Aorta (tissue), 5 donors: ENCODE measurements around the gene FAT3. TPM values are rescaled to one million over a fixed set of nuclear protein-coding genes. Genes with fewer than 3 reads are reported as not detected.

Source experiments
- ATAC-seq: fragments of 200-7000 bp; cut with Tn5 transposase; one replicate; pipeline ENCODE4 v1.9.1; 2022; ENCODE audit warnings: moderate library complexity; ENCODE audit not compliant: low FRiP score
- DNase-seq, 2 donors: peaks; one replicate each; pipeline ENCODE4 v3.0.0-alpha.2; 2020
- H3K27ac ChIP-seq, 2 donors: one replicate each; pipeline ENCODE4 v1.5.1; 2013; ENCODE audit warnings: low read length in 2 of 2, mild to moderate bottlenecking in 2 of 2, moderate library complexity in 2 of 2, control low read depth in 1 of 2, inconsistent platforms in 1 of 2, low read depth in 1 of 2
- H3K27me3 ChIP-seq, 2 donors: one replicate each; pipeline ENCODE4 v1.6.1; 2013; ENCODE audit warnings: control low read depth in 1 of 2, low read length in 1 of 2, mild to moderate bottlenecking in 1 of 2, moderate library complexity in 1 of 2; ENCODE audit not compliant: insufficient read depth in 2 of 2, control insufficient read depth in 1 of 2
- H3K36me3 ChIP-seq, 2 donors: one replicate each; pipeline ENCODE4 v1.6.1; 2013; ENCODE audit warnings: control low read depth in 1 of 2, low read length in 1 of 2, mild to moderate bottlenecking in 1 of 2; ENCODE audit not compliant: insufficient read depth in 2 of 2, control insufficient read depth in 1 of 2
- H3K4me1 ChIP-seq, 2 donors: one replicate each; pipeline ENCODE4 v1.6.1; 2013; ENCODE audit warnings: low read length in 2 of 2, control low read depth in 1 of 2, mild to moderate bottlenecking in 1 of 2, moderate library complexity in 1 of 2; ENCODE audit not compliant: insufficient read depth in 2 of 2, control insufficient read depth in 1 of 2
- H3K4me3 ChIP-seq, 2 donors: one replicate each; pipeline ENCODE4 v1.5.1; 2013; ENCODE audit warnings: low read length in 2 of 2, control low read depth in 1 of 2, mild to moderate bottlenecking in 1 of 2
- H3K9me3 ChIP-seq: one replicate; pipeline ENCODE4 v1.6.1; 2013; ENCODE audit warnings: mild to moderate bottlenecking, low read length; ENCODE audit not compliant: control insufficient read depth
- WGBS, 2 donors: extraction: QIAGEN DNeasy Blood & Tissue Kit; methylation state at CpG; one replicate each; pipeline ENCODE4 v1.1.7; 2013; 5-methylcytosine and 5-hydroxymethylcytosine counted together
- intact Hi-C, 2 donors: fragments of 100-400 bp; cut with DNase I; formaldehyde crosslinking; loops; one replicate each; pipeline versions ENCODE4 v1.14.2 to v1.15.0; 2022
- polyA plus RNA-seq, 2 donors: library from polyadenylated mRNA; stranded (reverse); fragments of 200-250 nt; gene quantifications; one replicate each; pipeline ENCODE4 v1.2.3, GENCODE V29; 2013
- total RNA-seq, 2 donors: library from RNA; stranded (reverse); fragmentation: NEBNext Ultra II Directional; extraction: Animal tissue kit (Norgen Biotek cat#: 25700); gene quantifications; one replicate each; pipeline ENCODE4 v1.2.1, GENCODE V29; 2021
- donor health status: healthy with polysubstance abuse.
- donor health status: Bipolar disorder and iron deficiency.
- donor health status: DM: no; HTN: no; CAD: no.
- donor health status: DM: no; HTN: no; CAD: no.
- donor health status: DM: yes; HTN: yes; CAD: no.

The FAT3 gene
- total and polyA plus RNA-seq, 4 donors: 4.0 to 37.5 (median 13.0) TPM

- intact Hi-C loops: no loop called here
- no peak for ATAC-seq
- no peak overlapping the region for H3K27ac ChIP-seq
- H3K4me3 ChIP-seq: no peak overlapping the region
- no peaks in the 10 kb centered on the region for H3K36me3 ChIP-seq
- DNase-seq: no peak
- no peaks in the 10 kb centered on the region for H3K27me3 ChIP-seq
- no peaks in the 10 kb centered on the region for H3K9me3 ChIP-seq
- peaks cover 0 to 3% of the 10 kb centered on the region in 2 donors for H3K4me1 ChIP-seq
Measured at GRCh38 chr11:92246630-92247029, 22.0 kb downstream of the FAT3 start.

- no peaks in the 10 kb centered on the region for H3K36me3 ChIP-seq
- H3K4me1 ChIP-seq: peaks cover 3 to 13% of the 10 kb centered on the region in 2 donors
- intact Hi-C loops: no loop called here
- WGBS, 2 donors: 83 to 86% methylated on average over 7 of the region's 7 CpGs
- H3K9me3 ChIP-seq: no peaks in the 10 kb centered on the region
- no peak overlapping the region for H3K27ac ChIP-seq
- H3K4me3 ChIP-seq: no peak overlapping the region
- DNase-seq (no peak), ATAC-seq (no peak)
- no peaks in the 10 kb centered on the region for H3K27me3 ChIP-seq
Measured at GRCh38 chr11:92249156-92249753, 24.6 kb downstream of the FAT3 start.

- peaks cover 3 to 11% of the 10 kb centered on the region in 2 donors for H3K4me1 ChIP-seq
- 28 to 36% methylated on average over 1 of the region's 1 CpG for WGBS, 2 donors
- no peak overlapping the region for H3K4me3 ChIP-seq
Measured at GRCh38 chr11:92251980-92252379, 27.4 kb downstream of the FAT3 start.

GRCh38 chr11:92253421-92253820 is 28.8 kb downstream of the FAT3 start:
- Histone ChIP-seq H3K4me1 (peaks cover 3 to 11% of the 10 kb centered on the region in 2 donors), H3K36me3 (no peaks in the 10 kb centered on the region), H3K27ac (peak overlapping the region in 1 of 2 donors; percentile 63), H3K27me3 (no peaks in the 10 kb centered on the region), H3K4me3 (no peak overlapping the region), H3K9me3 (no peaks in the 10 kb centered on the region)
- DNase-seq: no peak
- intact Hi-C loops: no loop called here
- ATAC-seq: no peak
- 82 to 94% methylated on average over 1 of the region's 1 CpG for WGBS, 2 donors

More at GRCh38 chr11:92251980-92252379, 27.4 kb downstream of the FAT3 start:
- no peaks in the 10 kb centered on the region for H3K9me3 ChIP-seq
- H3K27me3 ChIP-seq: no peaks in the 10 kb centered on the region
- intact Hi-C loops: no loop called here
- no peaks in the 10 kb centered on the region for H3K36me3 ChIP-seq
- DNase-seq (no peak), ATAC-seq (no peak)
- H3K27ac ChIP-seq: peak overlapping the region; percentile 15 to 35

GRCh38 chr11:92253945-92254344 is 29.3 kb downstream of the FAT3 start:
- ATAC-seq (no peak), DNase-seq (no peak)
- Histone ChIP-seq H3K4me3 (no peak overlapping the region), H3K4me1 (peaks cover 3 to 11% of the 10 kb centered on the region in 2 donors), H3K36me3 (no peaks in the 10 kb centered on the region), H3K9me3 (no peaks in the 10 kb centered on the region), H3K27ac (peak overlapping the region; percentile 3 to 63), H3K27me3 (no peaks in the 10 kb centered on the region)
- intact Hi-C loops: no loop called here
- WGBS, 2 donors: 35 to 41% methylated on average over 4 of the region's 4 CpGs

GRCh38 chr11:92257536-92257935 is 32.9 kb downstream of the FAT3 start:
- ATAC-seq (no peak), DNase-seq (no peak)
- Histone ChIP-seq H3K4me3 (no peak overlapping the region), H3K27ac (no peak overlapping the region), H3K36me3 (no peaks in the 10 kb centered on the region), H3K27me3 (no peaks in the 10 kb centered on the region), H3K9me3 (no peaks in the 10 kb centered on the region), H3K4me1 (peaks cover 5 to 11% of the 10 kb centered on the region in 2 donors)
- 95 to 97% methylated on average over 4 of the region's 4 CpGs for WGBS, 2 donors
- intact Hi-C loops: no loop called here

- intact Hi-C loops: no loop called here
- 64 to 67% methylated on average over 4 of the region's 4 CpGs for WGBS, 2 donors
- DNase-seq (no peak), ATAC-seq (no peak)
- H3K4me3 ChIP-seq: no peak overlapping the region
- H3K4me1 ChIP-seq: peaks cover 0 to 2% of the 10 kb centered on the region in 2 donors
- no peaks in the 10 kb centered on the region for H3K36me3 ChIP-seq
- H3K9me3 ChIP-seq: no peaks in the 10 kb centered on the region
- no peaks in the 10 kb centered on the region for H3K27me3 ChIP-seq
- H3K27ac ChIP-seq: no peak overlapping the region
Measured at GRCh38 chr11:92259861-92260260, 35.2 kb downstream of the FAT3 start.

- 85 to 87% methylated on average over 2 of the region's 2 CpGs for WGBS, 2 donors
- ATAC-seq: no peak
- no peaks in the 10 kb centered on the region for H3K9me3 ChIP-seq
- H3K27ac ChIP-seq: no peak overlapping the region
- no peaks in the 10 kb centered on the region for H3K36me3 ChIP-seq
- H3K27me3 ChIP-seq: no peaks in the 10 kb centered on the region
- DNase-seq: no peak
- H3K4me1 ChIP-seq: peaks cover 0 to 2% of the 10 kb centered on the region in 2 donors
- H3K4me3 ChIP-seq: no peak overlapping the region
- intact Hi-C loops: no loop called here
Measured at GRCh38 chr11:92264350-92264749, 39.7 kb downstream of the FAT3 start.

- Histone ChIP-seq H3K9me3 (no peaks in the 10 kb centered on the region), H3K27ac (no peak overlapping the region), H3K27me3 (no peaks in the 10 kb centered on the region), H3K36me3 (no peaks in the 10 kb centered on the region), H3K4me3 (no peak overlapping the region), H3K4me1 (peaks cover 0 to 2% of the 10 kb centered on the region in 2 donors)
- 96 to 97% methylated on average over 4 of the region's 4 CpGs for WGBS, 2 donors
- no peak for DNase-seq
- intact Hi-C loops: no loop called here
- no peak for ATAC-seq
Measured at GRCh38 chr11:92266806-92267205, 42.2 kb downstream of the FAT3 start.
